DMS53 treated with DMSO at 0.1 percent for 48 hours (cell line): ENCODE results near the gene THAP6.
"Not testable (repeated sequence)": the region's sequence is repeated elsewhere in the genome, so short reads cannot be mapped to it uniquely, and the experiment has no call there.

Experiments used
- DNase-seq: peaks from one replicate; lab custom pipeline; 2025; ENCODE audit not compliant: unreplicated experiment; lab: John Stamatoyannopoulos, UW

The THAP6 gene

DNA sequence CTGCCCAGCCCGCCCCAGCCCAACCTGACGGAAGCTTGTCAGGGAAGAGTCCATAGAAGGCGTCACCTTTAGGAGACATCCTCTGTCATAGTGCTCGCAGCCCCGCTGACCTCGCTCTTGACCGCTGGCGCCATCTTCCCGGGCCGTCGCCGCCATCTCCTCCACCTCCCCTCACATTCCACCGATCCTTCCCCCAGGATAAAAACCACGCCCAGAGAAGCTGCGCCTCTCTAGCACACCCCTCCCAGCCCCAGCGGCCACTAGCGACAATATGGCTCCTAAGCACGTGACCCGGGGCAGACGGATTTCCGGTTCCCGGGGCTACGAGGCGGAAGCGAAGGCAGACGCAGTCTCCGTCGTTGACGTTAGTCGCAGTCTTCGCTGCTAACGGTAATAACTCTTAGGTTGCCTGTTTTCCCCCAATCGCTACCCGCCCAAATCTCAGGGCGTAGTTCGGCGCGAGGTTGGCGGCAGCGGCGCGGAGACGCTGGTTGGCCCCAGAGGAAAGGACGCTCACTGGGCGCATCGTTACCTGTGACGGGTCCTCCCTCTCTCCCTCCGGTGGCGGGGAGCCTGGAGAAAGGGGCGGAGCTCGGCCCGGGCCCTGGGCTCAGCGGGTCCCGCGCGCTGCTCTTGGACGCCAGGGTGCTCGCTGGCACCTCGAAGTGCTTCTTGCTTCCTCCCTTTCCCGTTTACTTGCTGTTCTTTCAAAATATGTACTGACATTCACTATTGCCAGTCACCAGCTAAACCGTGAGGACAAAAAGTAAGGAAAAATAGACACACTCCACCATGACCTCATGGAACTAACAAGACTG is at the start of gene THAP6, which contains the start of gene RCHY1:
Gene THAP6, plus strand, starts transcription at position 343 of the 818 bp plus-strand sequence. CDS start 980 bp downstream, outside the sequence.
Gene RCHY1, minus strand, starts transcription at position 273 of the 818 bp plus-strand sequence. Its CDS starts 117 bp downstream, at position 156.
- DNase-seq, result peak; percentile 89

DNA sequence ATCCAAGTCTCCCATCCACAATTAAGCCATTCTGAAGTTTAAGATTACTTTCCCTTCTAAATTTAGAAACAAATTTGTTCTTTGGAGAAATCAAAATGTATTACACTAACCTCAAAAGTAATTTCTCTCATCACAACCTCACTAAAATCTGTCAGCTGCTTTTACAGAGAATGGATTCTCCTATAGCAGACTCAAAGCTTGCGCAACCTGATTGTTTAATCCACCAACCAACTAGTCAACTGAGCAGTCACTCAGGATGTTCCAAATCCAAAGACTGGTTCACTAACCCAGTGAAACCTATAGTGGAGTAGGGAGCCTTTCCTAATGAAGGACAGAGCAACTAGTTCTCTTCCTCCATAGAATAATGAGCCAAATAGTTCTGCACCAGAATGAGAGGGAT is 44.4 kb upstream of the THAP6 start:
- no peak for DNase-seq

DNA sequence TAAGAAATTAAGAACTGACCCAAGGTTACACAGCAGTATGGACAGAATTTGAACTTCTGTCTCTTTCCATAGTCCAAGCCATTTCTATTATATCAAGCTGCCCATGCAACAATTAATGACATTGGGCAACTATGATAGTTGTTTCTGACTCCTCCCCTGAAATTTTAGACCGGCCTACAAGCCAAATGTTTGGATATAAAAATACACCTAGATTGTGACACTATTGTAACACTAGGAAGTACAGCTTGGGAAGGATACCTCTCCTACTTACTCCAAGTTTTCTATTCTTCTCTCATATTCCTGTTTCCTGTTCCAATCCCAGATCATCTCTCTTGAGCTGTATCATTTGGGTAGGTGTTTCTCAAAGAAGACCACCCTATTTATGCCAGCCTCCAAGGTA is 43.5 kb upstream of the THAP6 start:
- no peak for DNase-seq

- DNase-seq, result no peak
Measured at GRCh38 chr4:75477201-75477600, 37.1 kb upstream of the THAP6 start.

GRCh38 chr4:75484190-75484589 is 30.1 kb upstream of the THAP6 start:
- DNase-seq, result no peak

GRCh38 chr4:75490155-75490554 is 24.1 kb upstream of the THAP6 start:
- no peak for DNase-seq

DNA sequence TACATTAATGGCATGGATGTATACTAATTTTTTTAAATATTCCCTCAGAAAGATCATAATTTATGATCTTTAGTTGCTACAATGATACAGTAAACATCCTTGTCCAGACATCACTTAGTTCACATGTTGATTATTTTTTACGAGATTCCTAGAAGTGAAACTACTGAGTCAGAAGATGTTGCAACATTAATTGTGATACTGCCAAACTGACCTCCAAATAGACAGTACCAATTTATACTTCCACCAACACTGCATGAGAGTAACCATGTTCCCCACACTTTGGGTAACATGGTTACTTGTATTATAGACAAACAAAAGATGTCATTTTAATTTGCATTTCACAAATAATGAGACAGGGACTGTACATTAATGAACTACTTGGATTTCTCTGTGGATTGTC is 19.7 kb upstream of the THAP6 start:
- no peak for DNase-seq

- DNase-seq, result no peak
Measured at GRCh38 chr4:75495476-75495875, 18.8 kb upstream of the THAP6 start.

GRCh38 chr4:75496406-75496805 is 17.9 kb upstream of the THAP6 start:
- DNase-seq, result no peak

DNA sequence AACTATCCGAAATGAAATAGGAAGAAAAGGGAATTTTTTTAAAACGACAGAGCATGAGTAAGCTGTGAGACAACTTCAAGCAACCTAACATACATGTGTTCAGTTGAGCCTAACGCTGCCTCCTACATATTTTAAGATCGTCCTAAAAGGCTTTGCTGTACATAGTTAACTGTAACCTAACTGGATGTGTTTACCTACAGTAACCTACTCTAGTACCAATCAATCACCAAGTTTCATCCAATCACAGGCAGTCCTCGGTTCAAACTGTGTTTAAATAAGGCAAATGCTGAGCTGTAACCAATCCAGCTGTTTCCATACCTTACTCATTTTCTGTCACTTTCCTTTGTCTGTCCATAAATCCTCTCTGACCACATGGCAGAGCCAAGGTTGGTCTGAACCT is 17.1 kb upstream of the THAP6 start:
- DNase-seq, result no peak

DNA sequence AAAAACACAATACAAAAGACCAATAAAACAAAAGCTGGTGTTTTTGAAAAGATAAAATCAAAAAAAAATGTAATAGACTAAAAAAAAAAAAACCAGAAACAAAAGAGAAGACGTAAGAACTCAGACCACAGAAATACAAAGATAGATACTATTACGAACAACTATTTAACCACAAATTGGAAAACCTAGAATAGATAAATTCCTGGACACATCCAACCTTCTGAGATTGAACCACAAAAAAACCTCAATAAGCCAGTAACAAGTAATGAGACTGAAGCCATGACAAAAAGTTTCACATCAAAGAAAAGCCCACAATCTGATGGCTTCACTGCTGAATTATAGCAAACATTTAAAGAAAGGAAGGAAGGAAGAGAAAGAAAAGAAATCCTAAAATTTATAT is 16.2 kb upstream of the THAP6 start:
- DNase-seq, result no peak

DNA sequence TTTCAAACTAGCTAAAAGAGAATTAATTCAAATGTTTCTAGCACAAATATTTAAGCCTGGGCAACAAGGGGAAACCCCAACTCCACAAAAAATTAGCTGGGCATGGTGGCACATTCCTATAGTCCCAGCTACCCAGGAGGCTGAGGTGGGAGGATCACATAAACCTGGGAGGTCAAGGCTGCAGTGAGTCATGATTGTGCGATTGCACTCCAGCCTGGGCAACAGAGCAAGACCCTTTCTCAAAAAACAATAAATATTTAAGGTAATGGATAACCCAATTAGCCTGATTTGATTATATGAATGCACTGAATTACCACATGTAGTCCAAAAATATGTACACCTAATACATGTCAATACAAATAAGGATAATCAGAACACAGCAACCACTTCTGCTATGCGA is 14.4 kb upstream of the THAP6 start:
- DNase-seq, result no peak

GRCh38 chr4:75502671-75503070 is 11.6 kb upstream of the THAP6 start:
- DNase-seq, result no peak

DNA sequence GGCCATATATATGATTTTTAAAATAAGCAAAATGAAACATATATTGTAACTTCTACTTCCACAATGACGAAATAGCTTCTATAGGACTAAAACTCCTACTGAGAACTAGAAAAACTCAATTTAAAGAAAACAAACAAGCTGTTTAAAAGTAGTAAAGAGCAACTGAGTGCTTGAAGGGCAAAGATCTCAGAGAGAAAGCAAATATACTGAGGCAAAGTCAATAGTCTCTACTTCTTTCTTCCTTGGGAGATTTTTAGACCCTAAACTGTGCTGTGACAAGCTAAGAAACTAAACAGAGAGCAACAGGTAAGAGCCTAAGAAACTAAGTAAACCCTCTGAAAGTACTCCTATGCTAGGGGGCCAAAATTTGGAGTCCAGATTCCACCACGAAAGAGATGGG is 8.6 kb upstream of the THAP6 start:
- DNase-seq, result no peak

- not testable (repeated sequence) for DNase-seq
Measured at GRCh38 chr4:75509592-75509991, 4.7 kb upstream of the THAP6 start.

DNA sequence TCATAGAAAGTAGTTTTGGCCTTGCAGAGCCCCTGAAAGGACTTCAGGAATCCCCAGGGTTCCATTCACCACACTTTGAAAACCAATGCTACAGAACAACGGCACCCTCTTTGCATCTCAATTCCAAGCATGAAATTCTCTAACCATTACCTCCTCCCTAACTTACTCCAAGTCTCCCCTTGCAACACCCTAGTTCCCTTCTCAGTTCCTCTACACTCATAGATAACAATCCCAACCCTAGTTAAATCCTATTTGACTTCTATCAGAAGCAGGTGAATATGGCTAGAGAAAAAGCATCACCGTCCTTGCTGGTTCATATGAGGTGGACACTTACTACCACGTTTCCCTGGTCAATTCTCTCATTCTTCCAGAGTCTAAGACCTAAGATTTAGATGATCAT is 2.4 kb upstream of the THAP6 start:
- DNase-seq, result no peak

DNA sequence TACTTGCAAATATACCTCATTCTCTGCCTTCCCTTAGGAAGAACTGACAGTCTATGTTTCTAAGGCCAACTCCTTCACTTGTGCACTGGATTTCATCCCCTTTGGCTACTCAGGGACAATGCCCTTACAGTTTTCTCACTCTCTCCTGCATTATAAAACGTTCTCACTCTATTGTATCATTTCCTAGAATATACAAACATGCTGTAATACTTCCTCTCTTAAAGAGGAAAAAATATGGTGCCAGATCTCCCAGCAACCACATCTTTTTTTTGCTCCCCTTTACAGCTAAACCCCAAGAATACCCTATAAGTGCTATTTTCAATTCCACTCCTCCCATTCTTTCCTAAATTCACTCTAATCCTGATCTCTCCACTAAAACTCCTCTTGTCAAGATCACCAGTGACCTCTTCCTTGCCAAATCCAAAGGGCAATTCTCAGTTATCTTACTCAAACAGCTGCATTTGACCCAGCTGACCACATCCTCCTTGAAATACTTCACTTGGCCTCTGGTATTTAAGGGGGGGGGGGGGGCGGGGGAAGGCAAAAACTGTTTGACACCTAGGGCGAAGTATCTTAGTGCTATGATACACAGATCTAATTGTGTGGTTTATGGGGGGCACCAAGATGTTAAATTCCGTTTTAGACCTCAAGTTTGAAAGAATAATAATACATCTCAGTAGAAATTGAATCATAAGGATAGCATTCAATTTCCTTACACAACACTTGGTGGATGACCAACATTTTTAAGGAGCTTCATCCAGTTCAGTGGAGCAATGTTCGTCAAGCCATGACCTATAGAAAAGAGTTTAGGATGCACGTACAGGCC is 1.7 kb upstream of the THAP6 start:
- DNase-seq, result no peak

- no peak for DNase-seq
Measured at GRCh38 chr4:75513526-75514130, 645 bp upstream of the THAP6 start.

DNA sequence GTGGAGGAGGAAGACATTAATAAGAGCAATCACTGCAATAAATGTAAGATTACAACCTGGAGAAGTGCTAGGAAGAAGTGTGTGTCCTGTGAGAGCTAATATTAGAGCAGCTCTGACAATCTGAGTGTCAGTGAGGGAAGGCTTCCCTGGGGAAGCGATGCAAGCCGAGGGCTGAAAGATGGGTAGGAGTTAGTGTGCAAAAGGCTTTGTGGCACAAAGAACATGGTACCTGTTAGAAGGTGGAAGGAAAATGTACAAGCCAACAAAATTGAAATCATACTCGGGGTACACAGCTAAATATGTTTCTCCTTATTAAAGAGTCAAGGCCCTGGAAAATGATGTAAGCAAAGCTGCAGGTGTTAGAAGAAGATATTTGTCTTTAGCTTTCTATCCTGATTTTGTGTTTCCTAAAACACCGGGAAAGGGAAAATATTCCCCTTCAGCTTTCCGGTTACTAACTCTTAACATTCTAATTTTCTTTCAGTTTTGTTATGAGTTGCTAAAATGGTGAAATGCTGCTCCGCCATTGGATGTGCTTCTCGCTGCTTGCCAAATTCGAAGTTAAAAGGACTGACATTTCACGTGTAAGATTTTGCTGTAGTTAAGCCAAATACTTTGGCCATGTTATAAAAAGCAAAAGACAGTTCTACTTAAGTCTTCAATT is 808 bp downstream of the THAP6 start:
- no peak for DNase-seq

DNA sequence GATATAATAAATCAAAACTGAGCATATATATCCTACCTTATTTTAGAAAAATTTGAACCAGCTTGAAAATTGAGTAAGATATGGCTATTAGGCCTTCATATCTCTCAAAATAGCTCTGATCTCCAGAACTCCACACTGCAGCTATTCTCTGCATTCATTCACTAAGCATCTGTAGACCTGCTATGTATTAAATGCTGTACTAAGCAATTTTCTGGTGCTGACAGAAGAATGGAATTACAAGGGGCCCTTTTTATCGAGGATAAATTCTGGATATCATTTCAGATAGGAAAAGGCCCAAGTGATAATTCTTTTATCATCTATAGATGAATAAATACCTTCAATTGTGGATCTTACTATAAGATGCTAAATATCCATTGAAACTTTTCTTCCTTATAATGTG is 1.9 kb downstream of the THAP6 start:
- DNase-seq, result no peak

DNA sequence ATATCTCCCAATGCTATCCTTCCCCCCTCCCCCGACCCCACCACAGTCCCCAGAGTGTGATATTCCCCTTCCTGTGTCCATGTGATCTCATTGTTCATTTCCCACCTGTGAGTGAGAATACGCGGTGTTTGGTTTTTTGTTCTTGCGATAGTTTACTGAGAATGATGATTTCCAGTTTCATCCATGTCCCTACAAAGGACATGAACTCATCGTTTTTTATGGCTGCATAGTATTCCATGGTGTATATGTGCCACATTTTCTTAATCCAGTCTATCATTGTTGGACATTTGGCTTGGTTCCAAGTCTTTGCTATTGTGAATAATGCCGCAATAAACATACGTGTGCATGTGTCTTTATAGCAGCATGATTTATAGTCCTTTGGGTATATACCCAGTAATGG is 5.2 kb downstream of the THAP6 start:
- DNase-seq, result not testable (repeated sequence)
